ENCODE results near the gene ARMCX6.

DNA sequence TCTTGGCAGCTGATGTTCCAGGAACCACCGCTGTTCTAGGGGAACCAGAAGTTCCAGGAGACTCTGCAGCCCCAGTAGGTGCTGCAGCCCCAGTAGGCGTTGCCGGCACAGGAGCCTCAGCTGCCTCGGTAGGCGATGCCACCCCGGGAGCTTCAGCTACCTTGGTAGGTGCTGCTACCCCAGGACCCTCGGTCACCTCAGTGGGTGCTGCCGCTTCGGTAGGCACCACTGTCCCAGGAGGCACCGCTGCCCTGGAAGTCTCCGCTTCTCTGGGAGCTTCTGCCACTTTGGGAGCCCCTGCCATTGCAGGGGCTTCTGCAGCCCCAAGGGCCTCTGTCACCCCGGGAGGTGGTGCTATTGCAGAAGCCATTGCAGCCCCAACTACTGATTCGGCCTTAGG, 39.0 kb upstream of the ARMCX6 start:
- no peak for TF ChIP-seq POLR2A (IDR thresholded peaks at IDR 0.05)
- TF ChIP-seq POLR2AphosphoS5 (IDR thresholded peaks at IDR 0.05) = no peak
- TF ChIP-seq, protein P1, sequence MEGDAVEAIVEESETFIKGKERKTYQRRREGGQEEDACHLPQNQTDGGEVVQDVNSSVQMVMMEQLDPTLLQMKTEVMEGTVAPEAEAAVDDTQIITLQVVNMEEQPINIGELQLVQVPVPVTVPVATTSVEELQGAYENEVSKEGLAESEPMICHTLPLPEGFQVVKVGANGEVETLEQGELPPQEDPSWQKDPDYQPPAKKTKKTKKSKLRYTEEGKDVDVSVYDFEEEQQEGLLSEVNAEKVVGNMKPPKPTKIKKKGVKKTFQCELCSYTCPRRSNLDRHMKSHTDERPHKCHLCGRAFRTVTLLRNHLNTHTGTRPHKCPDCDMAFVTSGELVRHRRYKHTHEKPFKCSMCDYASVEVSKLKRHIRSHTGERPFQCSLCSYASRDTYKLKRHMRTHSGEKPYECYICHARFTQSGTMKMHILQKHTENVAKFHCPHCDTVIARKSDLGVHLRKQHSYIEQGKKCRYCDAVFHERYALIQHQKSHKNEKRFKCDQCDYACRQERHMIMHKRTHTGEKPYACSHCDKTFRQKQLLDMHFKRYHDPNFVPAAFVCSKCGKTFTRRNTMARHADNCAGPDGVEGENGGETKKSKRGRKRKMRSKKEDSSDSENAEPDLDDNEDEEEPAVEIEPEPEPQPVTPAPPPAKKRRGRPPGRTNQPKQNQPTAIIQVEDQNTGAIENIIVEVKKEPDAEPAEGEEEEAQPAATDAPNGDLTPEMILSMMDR (IDR thresholded peaks at IDR 0.05) = no peak
- no peak for TF ChIP-seq EP300 (IDR thresholded peaks at IDR 0.05)
